Hindlimb muscle (tissue), 1 donor: ENCODE results near the gene BMPER. TPM values are rescaled to one million over a fixed set of nuclear protein-coding genes. Genes with fewer than 3 reads are reported as not detected.
A peak's percentile ranks its signal among the peaks of the same experiment; 100 is the strongest.
"Not testable (repeated sequence)": the region's sequence is repeated elsewhere in the genome, so short reads cannot be mapped to it uniquely, and the experiment has no call there.

Experiments used
- DNase-seq: peaks from one replicate; pipeline ENCODE4 v3.0.0-alpha.2; 2013
- polyA plus RNA-seq: library from polyadenylated mRNA; unstranded; fragments of 120-200 nt; gene quantifications from one replicate; pipeline ENCODE4 v1.2.1, GENCODE V29; 2013; ENCODE audit not compliant: insufficient read length

BMPER gene
- polyA plus RNA-seq, 1 donor: 5.8 TPM

DNA sequence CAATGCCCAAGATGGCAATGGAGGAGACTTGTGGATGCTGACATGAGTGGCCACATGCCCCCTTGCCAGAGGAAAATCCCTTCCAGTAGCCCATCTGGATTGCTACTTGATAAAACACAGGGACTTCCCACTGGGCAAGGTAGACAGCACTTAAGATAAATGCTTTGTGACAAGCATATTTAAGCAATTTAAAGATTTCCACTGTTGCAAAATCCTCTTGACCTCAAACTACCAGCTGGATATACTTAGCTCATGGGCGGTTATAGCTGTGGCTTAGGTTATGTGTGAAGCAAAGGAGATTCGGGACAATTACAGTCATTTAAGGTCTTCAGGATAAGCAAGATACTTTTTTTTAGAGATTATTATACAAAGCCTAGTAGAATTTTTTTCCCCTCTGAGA, 238.1 kb downstream of the BMPER start:
- DNase-seq: no peak

GRCh38 chr7:34145603-34146002, 240.3 kb downstream of the BMPER start:
- no peak for DNase-seq

DNA sequence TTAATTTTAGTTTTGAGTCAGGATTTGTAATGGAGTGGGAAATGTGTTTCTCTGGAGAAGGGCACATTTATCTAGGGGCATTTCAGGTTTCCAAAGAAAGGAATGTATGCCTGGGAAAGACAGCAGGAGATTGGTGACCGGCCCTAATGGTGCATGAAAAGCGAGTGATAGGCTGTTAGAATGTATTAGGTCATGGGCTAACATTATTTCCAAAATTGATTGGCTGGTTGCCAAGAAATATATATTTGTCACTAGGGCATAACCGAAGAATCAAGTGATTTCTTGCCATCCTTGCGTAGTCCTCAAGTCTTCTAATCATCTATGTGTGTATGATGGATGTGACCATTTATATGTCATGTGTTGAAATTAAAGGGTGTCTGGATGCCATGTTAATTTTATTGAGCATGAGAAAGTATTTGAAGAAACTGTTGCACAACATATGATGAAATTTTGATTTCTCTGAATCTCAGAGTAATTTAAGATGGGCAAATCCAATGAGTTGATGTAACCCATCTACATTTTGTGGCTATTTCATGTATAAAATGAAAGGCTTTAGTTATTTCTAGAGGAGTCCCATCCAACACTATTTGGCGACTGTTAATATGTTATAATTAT, 248.4 kb downstream of the BMPER start:
- no peak for DNase-seq

DNA sequence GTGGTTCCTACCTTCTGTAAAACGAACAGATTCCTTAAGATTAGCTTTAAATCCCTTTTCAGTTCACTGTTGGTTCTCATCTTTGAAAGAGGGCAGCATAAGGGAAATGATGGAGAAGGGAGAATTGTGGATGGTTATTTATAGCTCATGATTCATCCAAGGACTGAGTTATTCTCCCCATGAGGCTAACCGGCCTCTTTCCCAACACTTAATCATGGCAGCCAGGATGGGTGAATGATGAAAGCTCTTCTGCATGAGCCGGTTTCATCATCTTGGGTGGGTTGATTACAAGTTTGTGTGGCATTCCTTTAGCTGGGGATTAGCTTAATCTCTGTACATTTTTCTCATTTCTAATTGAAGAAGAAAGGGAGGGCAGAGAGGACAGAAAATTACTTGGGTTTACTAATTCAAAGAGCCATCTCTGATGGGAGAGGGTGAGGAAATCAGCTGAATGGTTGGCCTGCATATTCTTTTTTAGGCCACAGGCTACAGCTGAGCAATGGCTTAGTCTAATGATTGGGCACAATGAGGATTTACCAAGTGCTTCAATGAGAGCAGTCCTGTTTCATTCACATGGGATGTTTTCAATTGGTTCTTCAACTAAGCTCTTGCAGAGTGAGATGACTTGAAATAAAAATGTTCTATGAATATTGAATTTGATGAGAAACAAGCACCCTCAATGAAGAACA, 250.0 kb downstream of the BMPER start:
- no peak for DNase-seq

DNA sequence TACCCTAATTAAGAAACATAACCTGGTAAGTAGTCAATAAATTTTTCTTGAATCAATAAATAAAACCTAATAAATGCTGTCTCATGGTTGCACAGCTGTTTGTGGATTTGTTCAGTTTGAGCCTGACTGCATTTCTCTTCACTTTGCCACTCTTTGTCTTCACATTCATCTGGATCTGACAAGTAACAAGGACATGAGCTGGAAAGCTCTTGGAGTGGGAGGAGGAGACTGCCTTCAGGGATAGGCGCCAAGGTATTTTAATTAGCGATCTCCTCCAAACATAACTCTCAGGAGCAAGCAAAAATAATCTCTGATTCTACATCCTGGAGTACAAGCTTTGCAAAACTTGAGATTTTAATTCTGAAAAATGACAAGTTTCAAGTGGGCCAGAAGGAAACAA, 251.0 kb downstream of the BMPER start:
- DNase-seq: no peak

- DNase-seq: no peak
Observed at GRCh38 chr7:34157137-34157536, 251.8 kb downstream of the BMPER start.

DNA sequence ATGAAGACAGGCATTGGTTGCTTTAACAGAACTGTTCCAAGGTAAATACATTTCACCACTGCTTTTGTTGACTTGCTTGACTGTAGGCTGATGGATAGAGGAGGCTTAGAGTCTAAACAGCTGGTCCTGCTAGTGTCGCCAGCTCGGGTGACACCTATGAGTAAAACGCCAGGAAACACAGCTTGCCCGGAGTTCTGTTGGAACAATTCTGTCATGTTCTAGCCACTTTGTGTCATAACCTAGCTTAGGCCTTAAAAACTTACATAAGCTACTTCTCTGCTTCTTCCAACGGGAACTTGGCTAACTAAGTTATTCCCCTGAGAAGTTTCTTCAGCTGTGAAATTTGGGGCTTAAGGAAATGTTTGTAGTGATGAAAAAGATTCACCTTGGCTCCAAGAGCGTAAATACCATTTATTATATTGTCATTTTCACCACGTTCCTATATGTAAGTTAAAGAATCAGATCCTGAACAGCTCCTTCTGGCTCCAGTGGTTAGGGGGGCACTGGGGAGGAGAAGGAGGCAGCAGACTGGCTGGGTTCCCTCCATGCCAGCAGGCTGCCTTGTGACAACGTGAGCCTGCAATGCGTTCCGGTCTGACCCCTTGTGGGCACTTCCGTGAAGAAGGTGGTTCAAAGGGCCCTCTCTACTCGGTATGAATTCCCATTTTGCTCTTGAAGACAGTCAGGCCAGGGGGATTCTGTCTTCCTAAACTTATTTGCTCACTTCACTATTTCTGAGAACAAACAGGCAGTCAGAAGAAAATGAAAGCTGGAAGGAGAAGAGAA, 253.2 kb downstream of the BMPER start:
- DNase-seq: peak; percentile 48

DNA sequence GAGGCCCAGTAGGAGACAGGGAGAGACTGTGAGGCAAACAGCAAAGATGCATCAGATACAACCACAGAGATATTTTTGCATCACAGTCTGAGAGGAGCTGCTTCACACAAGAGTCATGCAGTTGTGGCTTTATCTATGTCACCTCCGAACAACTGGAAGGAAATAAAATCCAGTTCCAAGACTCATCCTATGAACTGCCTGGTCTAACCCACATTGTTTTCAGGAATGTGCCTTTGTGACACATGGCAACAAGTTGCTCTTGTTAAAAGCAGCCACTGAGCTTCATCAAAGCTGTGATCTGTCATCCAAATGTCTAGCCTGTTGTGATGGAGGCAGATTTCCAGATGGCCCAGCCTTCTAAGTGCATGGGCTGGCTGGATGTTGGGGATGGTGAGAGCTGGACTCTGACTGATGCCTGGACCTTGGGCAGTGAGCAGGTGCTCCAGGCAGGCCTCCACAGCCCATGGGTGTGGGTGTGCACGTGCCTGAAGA, 255.0 kb downstream of the BMPER start:
- DNase-seq: no peak

GRCh38 chr7:34162027-34162565, 256.8 kb downstream of the BMPER start:
- DNase-seq: no peak

DNA sequence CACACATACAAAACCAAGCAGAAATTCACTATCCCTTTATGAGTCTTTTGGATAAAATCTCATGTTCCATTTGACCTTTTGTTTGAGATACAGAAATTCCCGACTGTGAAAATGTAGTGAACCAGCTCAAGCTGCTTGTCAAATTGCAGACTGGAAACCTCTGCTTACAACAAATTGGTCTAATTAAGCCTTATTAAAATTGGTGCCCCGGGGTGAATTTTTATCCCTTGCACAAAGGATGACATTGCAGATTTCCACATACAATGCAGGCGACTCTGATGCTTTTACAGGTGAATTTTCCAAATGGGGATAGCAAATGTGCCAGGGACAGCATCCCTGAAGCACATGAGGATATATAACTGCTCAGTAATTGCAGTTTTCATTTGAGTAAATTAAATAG, 257.3 kb downstream of the BMPER start:
- DNase-seq: no peak

GRCh38 chr7:34163956-34164355, 258.6 kb downstream of the BMPER start:
- no peak for DNase-seq

- DNase-seq: no peak
Observed at GRCh38 chr7:34165466-34165865, 260.1 kb downstream of the BMPER start.

- DNase-seq: peak; percentile 26
Observed at GRCh38 chr7:34165927-34166550, 260.7 kb downstream of the BMPER start.

DNA sequence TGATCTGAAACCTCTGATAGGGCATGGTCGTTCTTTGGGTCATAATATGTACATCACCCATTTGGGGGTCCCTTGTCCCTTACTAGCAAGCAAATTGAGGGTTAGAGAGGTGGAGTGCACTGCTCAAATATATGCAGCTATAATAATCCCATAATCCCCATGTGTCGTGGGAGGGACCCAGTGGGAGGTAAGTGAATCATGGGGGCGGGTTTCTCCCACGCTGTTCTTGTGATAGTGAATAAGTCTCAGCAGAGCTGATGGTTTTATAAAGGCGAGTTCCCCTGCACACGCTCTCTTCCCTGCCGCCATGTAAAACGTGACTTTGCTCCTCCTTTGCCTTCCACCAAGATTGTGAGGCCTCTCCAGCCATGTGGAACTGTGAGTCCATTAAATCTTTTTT, 262.7 kb downstream of the BMPER start:
- DNase-seq: no peak

DNA sequence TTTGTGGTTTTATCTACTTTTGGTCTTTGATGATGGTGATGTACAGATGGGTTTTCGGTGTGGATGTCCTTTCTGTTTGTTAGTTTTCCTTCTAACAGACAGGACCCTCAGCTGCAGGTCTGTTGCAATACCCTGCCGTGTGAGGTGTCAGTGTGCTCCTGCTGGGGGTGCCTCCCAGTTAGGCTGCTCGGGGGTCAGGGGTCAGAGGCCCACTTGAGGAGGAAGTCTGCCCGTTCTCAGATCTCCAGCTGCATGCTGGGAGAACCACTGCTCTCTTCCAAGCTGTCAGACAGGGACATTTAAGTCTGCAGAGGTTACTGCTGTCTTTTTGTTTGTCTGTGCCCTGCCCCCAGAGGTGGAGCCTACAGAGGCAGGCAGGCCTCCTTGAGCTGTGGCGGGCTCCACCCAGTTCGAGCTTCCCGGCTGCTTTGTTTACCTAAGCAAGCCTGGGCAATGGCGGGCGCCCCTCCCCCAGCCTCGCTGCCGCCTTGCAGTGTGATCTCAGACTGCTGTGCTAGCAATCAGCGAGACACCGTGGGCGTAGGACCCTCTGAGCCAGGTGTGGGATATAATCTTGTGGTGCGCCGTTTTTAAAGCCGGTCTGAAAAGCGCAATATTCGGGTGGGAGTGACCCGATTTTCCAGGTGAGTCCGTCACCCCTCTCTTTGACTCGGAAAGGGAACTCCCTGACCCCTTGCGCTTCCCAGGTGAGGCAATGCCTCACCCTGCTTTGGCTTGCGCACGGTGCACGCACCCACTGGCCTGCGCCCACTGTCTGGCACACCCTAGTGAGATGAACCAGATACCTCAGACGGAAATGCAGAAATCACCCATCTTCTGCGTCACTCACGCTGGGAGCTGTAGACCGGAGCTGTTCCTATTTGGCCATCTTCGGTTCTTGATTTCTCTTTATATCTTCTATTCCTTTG, 269.6 kb downstream of the BMPER start:
- not testable (repeated sequence) for DNase-seq

GRCh38 chr7:34175837-34176236, 270.5 kb downstream of the BMPER start:
- no peak for DNase-seq

GRCh38 chr7:34177476-34177875, 272.1 kb downstream of the BMPER start:
- peak; percentile 35 for DNase-seq

DNA sequence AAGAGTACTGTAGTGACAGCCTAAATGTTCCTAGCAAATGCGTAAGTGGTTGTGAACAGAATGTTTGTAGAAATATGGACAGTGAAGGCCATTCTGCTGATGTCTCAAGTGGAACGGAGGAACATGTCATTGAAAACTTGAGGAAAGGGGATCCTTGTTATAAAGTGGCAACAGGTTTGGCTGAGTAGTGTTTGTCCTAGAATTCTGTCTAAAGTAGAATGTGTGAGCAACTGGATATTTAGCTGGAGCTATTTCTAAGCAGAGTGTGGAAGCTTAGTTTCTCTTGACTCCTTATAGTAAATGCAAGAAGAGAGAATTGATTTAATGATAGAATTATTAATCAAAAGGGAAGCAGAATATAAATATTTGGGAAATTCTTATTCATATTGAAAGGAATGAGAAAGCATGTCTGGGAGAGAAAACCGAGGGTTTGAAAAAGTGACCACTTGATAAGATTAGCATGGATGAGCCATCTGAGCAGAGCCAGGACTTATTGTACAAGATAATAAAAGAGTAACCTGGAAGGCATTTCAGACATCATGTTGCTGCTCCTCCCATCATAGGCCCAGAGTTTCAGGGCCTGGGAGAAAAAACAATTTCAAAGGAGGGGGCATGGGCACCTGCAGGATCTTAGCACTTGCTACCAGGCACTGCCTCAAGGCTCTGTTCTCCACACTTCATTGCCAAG, 276.1 kb downstream of the BMPER start:
- DNase-seq: no peak

DNA sequence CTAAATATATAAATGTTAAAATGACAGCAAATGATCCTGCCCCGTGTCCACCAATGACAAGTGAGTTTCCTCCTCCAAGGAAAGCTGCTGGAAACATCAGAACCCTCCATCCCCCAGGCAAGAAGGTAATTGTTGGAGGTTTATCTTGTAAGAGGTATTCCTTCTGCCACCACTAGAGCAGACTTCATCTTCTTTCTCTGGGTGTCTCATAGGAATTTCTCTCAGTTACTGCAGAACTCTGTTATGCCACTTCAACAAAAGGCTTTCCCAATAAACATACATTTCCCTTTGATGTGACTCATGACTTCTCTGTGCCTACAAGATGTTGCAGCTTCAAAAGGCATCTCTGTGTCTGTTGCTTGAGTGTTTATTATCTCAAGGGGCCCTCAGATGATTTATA, 279.1 kb downstream of the BMPER start:
- DNase-seq: no peak

DNA sequence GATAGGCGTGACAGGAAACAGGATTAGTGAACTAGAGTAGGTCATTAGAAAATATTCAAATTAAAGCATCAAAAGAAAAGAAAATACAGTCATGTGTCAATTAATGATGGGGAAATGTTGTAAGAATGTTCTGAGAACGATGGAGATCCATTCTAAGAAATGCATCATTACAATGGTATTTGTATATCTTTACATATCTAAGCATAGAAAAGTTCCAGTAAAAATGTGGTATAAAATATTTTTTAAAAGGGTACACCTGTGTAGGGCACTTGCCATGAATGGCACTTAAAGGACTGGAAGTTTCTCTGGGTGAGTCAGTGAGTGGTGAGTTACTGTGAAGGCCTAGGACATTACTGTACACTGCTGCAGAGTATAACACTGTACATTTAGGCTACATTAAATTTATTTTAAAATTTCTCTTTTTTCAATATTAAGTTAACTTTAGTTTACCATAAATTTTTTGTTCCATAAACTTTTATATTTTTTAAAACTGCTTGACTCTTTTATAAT, 282.5 kb downstream of the BMPER start:
- no peak for DNase-seq

- no peak for DNase-seq
Observed at GRCh38 chr7:34189031-34189430, 283.7 kb downstream of the BMPER start.
